Fibroblast of skin of scalp (primary cell): ENCODE data around the gene ROMO1. TPM values are rescaled to one million over a fixed set of nuclear protein-coding genes. Genes with fewer than 3 reads are reported as not detected.

Source experiments
- DNase-seq: peaks from one replicate; pipeline ENCODE4 v3.0.0-alpha.2; 2013
- polyA plus RNA-seq, 2 experiments: library from polyadenylated mRNA; unstranded; fragments of 120-200 nt; gene quantifications; one replicate each; pipeline ENCODE4 v1.2.1, GENCODE V29; 2013; ENCODE audit not compliant: insufficient read length in 2 of 2

ROMO1 gene
- 132 TPM for polyA plus RNA-seq (2013, experiment 1 of 2; ENCODE audit: insufficient read length)
- 101 TPM for polyA plus RNA-seq (2013, experiment 2 of 2; ENCODE audit: insufficient read length)

GRCh38 chr20:35699127-35699956, at the start of gene ROMO1, which contains the start of gene NFS1:
ROMO1 (plus strand) TSS chr20:35699405; CDS start chr20:35699633, 228 bp downstream.
NFS1 (minus strand) TSS chr20:35699352; CDS start chr20:35699288, 64 bp downstream.
- DNase-seq: peak; percentile 83

DNA sequence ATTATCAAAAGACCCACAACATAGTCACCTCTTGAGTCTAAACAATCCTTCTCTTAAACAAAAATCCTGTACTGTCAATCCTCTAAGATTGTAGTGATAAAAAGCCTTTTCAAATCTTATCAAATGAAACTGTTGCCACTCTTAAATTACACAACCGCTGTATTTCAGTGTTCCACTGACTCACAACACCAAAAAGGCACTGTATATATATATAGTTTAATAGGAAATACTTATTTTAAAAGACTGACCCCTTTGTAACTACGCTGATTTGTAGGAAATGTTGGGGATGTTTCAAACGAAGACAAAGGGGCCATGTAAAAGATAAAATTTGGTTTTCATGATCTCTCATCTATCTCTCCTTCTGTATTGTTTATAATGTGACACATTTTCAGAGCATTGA, 48.6 kb upstream of the ROMO1 start:
- no peak for DNase-seq

DNA sequence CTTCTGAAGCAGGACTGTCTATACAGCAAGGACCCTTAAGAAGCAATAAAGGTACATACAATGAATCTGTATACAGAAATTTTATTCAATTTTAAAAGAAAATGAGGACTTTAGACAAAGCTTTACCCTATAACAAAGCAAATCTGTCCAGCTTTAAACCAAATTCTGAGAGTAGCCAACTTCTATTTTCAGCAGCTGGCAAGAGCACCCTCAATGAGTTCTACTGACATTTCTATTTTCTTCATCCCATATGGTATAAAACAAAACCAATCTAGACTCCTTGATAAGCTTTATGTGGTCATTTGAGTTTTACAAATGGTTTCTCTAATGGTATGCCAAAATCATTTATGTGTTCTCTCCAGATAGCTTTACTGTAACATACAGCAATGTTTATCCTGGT, 47.2 kb upstream of the ROMO1 start:
- DNase-seq: no peak

GRCh38 chr20:35652641-35653429, 46.4 kb upstream of the ROMO1 start:
- DNase-seq: no peak

GRCh38 chr20:35653430-35653734, 45.8 kb upstream of the ROMO1 start:
- no peak for DNase-seq

GRCh38 chr20:35653893-35654292, 45.3 kb upstream of the ROMO1 start:
- DNase-seq: no peak

- DNase-seq: no peak
Measured at GRCh38 chr20:35654415-35654814, 44.8 kb upstream of the ROMO1 start.

GRCh38 chr20:35657271-35657670, 41.9 kb upstream of the ROMO1 start:
- DNase-seq: no peak

DNA sequence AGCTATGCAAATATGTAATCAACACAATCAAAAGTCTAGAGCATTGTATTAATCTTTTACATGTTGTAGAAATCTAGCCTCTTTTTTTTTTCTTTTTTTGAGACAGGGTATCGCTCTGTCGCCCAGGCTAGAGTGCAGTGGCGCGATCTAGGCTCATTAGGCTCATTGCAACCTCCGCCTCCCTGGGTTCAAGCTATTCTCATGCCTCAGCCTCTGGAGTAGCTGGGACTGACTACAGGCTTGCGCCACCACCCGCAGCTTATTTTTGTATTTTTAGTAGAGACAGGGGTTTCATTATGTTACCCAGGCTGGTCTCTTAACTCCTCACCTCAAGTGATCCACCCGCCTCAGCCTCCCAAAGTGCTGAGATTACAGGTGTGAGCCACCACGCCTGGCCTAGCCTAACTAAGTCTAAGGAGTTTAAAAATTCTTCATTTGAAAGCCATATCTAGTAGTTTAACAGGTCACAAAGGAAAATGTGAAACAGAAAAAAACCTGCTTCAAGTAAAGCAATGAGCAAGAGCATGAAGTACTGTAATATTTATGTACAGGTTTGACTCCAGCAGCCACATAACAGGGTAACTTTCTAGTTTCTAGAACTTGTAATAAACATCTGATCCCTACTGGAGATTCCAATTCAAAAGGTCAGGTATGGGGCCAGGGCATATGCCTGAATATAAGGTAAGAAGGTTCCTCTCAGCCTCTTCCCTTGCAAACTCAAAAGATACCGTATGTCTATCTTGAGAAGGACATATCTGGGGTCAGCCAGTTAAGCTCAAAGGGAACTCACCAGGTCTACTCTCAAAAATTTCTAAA, 38.9 kb upstream of the ROMO1 start:
- DNase-seq: no peak

- no peak for DNase-seq
Measured at GRCh38 chr20:35661053-35661452, 38.2 kb upstream of the ROMO1 start.

GRCh38 chr20:35661908-35662307, 37.3 kb upstream of the ROMO1 start:
- DNase-seq: no peak

DNA sequence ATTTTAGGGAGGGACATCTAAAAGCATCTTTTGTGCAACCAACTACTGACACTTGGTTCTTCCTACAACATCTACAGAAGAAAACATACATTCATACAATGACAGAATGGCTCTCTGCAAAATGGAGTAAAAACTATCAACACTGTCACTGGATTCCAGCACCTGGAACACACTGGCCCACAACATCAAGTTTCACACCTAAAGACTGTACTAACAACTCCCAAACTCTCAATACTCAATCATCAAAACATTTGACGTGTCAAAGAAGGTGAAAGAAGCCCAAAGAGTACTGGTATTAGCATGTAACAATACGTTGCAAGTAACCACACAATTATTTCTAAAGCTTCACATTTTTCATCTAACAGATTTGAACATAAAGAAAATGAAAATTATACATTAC, 36.7 kb upstream of the ROMO1 start:
- DNase-seq: no peak

DNA sequence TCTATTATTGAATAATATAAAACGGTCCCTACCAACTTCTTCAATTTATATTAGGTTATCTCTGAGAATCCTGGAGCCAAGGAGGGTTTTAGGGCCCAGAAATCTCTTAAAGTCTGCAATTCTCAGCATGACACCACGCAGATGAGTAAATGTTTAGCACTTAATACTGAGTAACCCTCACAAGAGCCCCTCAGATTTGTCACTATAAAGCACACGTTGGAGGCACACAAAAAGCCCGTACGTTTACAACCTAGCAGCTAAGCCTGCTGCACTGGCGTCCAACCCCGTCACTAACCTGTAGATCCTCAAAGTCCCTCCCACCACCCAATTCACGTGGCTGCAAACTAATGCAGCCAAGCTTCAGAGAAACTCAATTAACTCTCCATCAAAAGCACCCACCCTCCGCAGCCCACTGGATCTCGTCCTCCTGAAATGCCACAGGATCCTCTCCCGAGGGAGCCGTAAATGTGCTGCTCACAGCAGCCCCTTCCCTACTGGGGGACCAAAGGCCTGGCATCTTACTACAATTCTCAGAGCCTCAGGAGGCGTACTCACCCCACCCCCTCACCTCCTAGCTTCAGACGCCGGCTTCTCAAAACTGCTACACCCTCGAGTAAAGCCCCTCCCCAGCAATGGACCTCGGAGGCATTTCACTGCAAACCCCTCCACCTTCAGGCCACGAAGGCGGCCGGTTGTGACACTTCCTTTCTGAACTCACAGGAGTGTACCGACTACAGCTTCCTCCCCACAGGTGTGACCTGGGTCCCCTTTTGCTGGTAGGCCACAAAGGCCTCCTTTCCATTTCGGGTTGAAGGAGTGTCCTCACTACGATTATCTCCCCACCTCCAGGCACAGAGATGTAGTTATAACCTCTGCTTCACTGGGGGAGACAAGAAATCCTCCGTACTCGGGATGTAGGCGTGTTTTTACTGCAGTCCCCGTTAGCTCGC, 35.4 kb upstream of the ROMO1 start:
- peak; percentile 7 for DNase-seq

DNA sequence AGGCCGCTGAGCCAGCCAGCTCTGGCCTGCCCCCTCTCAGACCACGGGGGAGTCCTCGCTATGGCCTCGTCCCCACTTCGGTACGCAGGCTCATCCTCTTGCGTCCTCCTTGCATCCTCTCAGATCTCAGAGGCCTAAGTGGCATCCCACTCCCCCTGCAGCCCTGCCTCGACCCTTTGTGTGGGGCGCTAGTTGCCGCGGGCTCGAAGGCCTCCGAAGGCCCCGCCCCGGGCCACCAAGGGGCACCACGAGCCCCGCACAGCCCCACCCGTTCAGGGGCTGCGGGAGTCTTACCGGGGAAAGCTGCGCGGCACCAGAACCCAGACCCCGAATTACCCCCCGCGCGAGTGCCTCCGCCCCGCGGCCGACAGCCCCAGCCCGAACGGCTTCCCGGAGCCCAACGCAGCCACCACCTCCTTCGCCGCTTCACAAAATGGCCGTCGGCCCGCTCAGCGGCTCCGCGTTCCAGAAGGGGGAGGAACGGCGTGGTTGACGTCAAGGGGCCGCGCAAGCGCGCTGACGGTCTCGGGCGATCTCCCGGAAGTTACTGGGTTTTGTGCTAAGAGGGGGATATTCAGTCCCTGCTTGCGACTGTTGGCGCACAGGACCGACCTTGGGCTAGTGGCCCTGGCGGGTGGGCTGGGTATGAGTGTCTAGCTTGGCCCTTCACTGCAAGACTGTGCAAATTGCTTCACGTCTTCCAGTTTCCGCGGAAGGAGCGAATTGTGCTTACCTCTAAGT, 34.6 kb upstream of the ROMO1 start, which contains the start of the genes CPNE1 and RBM12:
Gene CPNE1 (minus strand): TSS at position 435 of the 741 bp plus-strand sequence. CDS start 31,977 bp downstream, outside the sequence.
Gene RBM12 (minus strand): TSS at position 435 of the 741 bp plus-strand sequence. CDS start 9,578 bp downstream, outside the sequence.
- DNase-seq: peak; percentile 93

DNA sequence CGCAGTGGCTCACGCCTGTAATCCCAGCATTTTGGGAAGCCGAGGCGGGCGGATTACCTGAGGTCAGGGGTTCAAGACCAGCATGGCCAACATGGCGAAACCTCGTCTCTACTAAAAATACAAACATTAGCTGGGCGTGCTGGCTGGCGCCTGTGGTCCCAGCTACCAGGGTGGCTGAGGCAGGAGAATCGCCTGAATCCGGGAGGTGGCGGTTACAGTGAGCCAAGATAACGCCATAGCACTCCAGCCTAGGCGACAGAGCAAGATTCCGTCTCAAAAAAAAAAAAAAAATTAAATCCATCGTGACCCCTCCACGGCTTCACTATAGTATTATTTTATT, 33.3 kb upstream of the ROMO1 start:
- no peak for DNase-seq

DNA sequence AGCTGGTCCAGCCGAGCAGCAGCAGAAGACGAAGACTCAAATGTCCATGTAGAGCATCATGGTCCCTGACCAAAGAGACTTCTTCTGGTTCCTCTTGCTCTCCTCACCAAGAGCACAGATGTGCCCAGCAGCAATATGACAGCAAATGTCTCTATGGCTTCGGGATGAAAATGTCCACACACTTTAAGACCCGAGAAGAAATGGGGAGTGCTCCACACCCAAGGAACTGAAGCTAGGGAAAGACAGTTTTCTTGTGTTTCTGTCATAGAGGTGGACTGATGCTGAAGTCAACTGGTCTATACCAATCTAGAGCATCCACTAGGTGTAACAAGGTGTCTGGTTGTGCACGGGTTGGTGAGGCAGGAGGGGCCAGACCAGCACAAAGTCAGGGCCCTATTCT, 30.0 kb upstream of the ROMO1 start:
- no peak for DNase-seq

- DNase-seq: no peak
Measured at GRCh38 chr20:35669681-35670080, 29.5 kb upstream of the ROMO1 start.

GRCh38 chr20:35673884-35674283, 25.3 kb upstream of the ROMO1 start:
- no peak for DNase-seq

GRCh38 chr20:35674921-35675320, 24.3 kb upstream of the ROMO1 start:
- DNase-seq: no peak

GRCh38 chr20:35680452-35681183, 18.6 kb upstream of the ROMO1 start:
- DNase-seq: no peak
